Liver (tissue), 9 donors: ENCODE data around the gene TP53. TPM values are rescaled to one million over a fixed set of nuclear protein-coding genes. Genes with fewer than 3 reads are reported as not detected.

Experiments
- DNase-seq: peaks from one replicate; pipeline ENCODE4 v3.0.0-alpha.2; 2017; ENCODE audit warnings: low spot score
- H3K27ac ChIP-seq, 2 donors: one replicate each; pipeline ENCODE4 v1.7.0; 2013; ENCODE audit warnings: inconsistent platforms in 2 of 2, low read length in 2 of 2, control low read depth in 1 of 2, low read depth in 1 of 2, mild to moderate bottlenecking in 1 of 2
- H3K27me3 ChIP-seq, 4 donors: one replicate each; pipeline versions ENCODE4 v1.6.1 to v1.7.0; 2013; ENCODE audit warnings: low read length in 3 of 4, inconsistent platforms in 1 of 4, mild to moderate bottlenecking in 1 of 4, moderate library complexity in 1 of 4; ENCODE audit not compliant: control insufficient read depth in 4 of 4, insufficient read depth in 4 of 4
- H3K36me3 ChIP-seq, 4 donors: one replicate each; pipeline versions ENCODE4 v1.6.1 to v1.7.0; 2013; ENCODE audit warnings: low read length in 3 of 4, mild to moderate bottlenecking in 3 of 4, low read depth in 1 of 4, moderate library complexity in 1 of 4; ENCODE audit not compliant: control insufficient read depth in 4 of 4, insufficient read depth in 3 of 4
- H3K4me1 ChIP-seq, 4 donors: one replicate each; pipeline versions ENCODE4 v1.6.1 to v1.7.0; 2013; ENCODE audit warnings: low read length in 3 of 4, mild to moderate bottlenecking in 3 of 4, moderate library complexity in 1 of 4; ENCODE audit not compliant: control insufficient read depth in 4 of 4, insufficient read depth in 4 of 4
- H3K4me3 ChIP-seq, 3 donors: one replicate each; pipeline versions ENCODE4 v1.6.1 to v1.7.0; 2013; ENCODE audit warnings: low read length in 3 of 3, control low read depth in 1 of 3, low read depth in 1 of 3, mild to moderate bottlenecking in 1 of 3
- H3K9ac ChIP-seq, 2 donors: one replicate each; pipeline ENCODE4 v1.7.0; 2013; ENCODE audit warnings: low read length in 2 of 2, mild to moderate bottlenecking in 2 of 2, moderate library complexity in 2 of 2, control low read depth in 1 of 2, low read depth in 1 of 2
- H3K9me3 ChIP-seq, 4 donors: one replicate each; pipeline versions ENCODE4 v1.6.1 to v1.7.0; 2013; ENCODE audit warnings: low read length in 3 of 4; ENCODE audit not compliant: control insufficient read depth in 4 of 4
- ATF3 ChIP-seq: IDR thresholded peaks from 2 replicates; pipeline ENCODE4 v1.6.1; 2016; ENCODE audit warnings: antibody characterized with exemption
- EGR1 ChIP-seq, 2 donors: IDR thresholded peaks; 2 replicates each; pipeline ENCODE4 v1.6.1; 2016 to 2018; ENCODE audit warnings: antibody characterized with exemption in 2 of 2, low read depth in 2 of 2
- FOXA1 ChIP-seq: IDR thresholded peaks from 2 replicates; pipeline ENCODE4 v1.6.1; 2016; ENCODE audit warnings: antibody characterized with exemption
- FOXA2 ChIP-seq: IDR thresholded peaks from 2 replicates; pipeline ENCODE4 v1.6.1; 2016; ENCODE audit warnings: antibody characterized with exemption
- HNF4A ChIP-seq, 2 donors: conservative IDR thresholded peaks; 2 replicates each; pipeline ENCODE4 v1.6.1; 2016; ENCODE audit warnings: antibody characterized with exemption in 2 of 2, mild to moderate bottlenecking in 2 of 2
- HNF4G ChIP-seq: IDR thresholded peaks from 2 replicates; pipeline ENCODE4 v1.6.1; 2016; ENCODE audit warnings: antibody characterized with exemption
- JUND ChIP-seq, 2 donors: IDR thresholded peaks; 2 replicates each; pipeline ENCODE4 v1.6.1; 2016; ENCODE audit warnings: antibody characterized with exemption in 2 of 2
- MAX ChIP-seq: IDR thresholded peaks from 2 replicates; pipeline ENCODE4 v1.6.1; 2016; ENCODE audit warnings: antibody characterized with exemption
- NR2F2 ChIP-seq: IDR thresholded peaks from 2 replicates; pipeline ENCODE4 v1.6.1; 2016; ENCODE audit warnings: antibody characterized with exemption
- RXRA ChIP-seq, 2 donors: IDR thresholded peaks; 2 replicates each; pipeline ENCODE4 v1.6.1; 2017 to 2018; ENCODE audit warnings: antibody characterized with exemption in 2 of 2, mild to moderate bottlenecking in 1 of 2
- SP1 ChIP-seq: IDR thresholded peaks from 2 replicates; pipeline ENCODE4 v1.6.1; 2018; ENCODE audit warnings: antibody characterized with exemption, mild to moderate bottlenecking
- TAF1 ChIP-seq: conservative IDR thresholded peaks from 2 replicates; pipeline ENCODE4 v1.6.1; 2016; ENCODE audit warnings: antibody characterized with exemption, mild to moderate bottlenecking
- YY1 ChIP-seq: IDR thresholded peaks from 2 replicates; pipeline ENCODE4 v1.6.1; 2016; ENCODE audit warnings: antibody characterized with exemption, mild to moderate bottlenecking
- ZBTB33 ChIP-seq: IDR thresholded peaks from 2 replicates; pipeline ENCODE4 v1.6.1; 2016; ENCODE audit warnings: antibody characterized with exemption
- WGBS: extraction: QIAGEN DNeasy Blood & Tissue Kit; methylation state at CpG from one replicate; pipeline ENCODE4 v1.1.7; 2013; 5-methylcytosine and 5-hydroxymethylcytosine counted together
- polyA plus RNA-seq, 2 donors: library from polyadenylated mRNA; stranded (reverse) in 1 of 2; unstranded in 1 of 2; fragments of 200-250 nt in 1 of 2; fragments of >200 nt in 1 of 2; fragmentation: Nextera tagmentation in 1 of 2; extraction: Ambion mirVana in 1 of 2; gene quantifications; one replicate each; pipeline versions ENCODE4 v1.2.1 to v1.2.3, GENCODE V29; 2013 to 2015
- total RNA-seq, 2 donors: library from RNA; depleted of rRNA; stranded (reverse); fragments of >200 nt; gene quantifications; one replicate each; pipeline ENCODE4 v1.2.3, GENCODE V29; 2014
- TF ChIP-seq, protein P1 (sequence below): IDR thresholded peaks from 2 replicates; pipeline ENCODE4 v1.6.1; 2016; ENCODE audit warnings: antibody characterized with exemption, mild to moderate bottlenecking
- TF ChIP-seq, protein P2 (sequence below): fragments of 150-350 bp; IDR thresholded peaks from 2 replicates; pipeline ENCODE4 v1.5.1; 2017; ENCODE audit warnings: improper control_type of control experiment, low read depth, low read length; ENCODE audit not compliant: missing input control
- donor health status: healthy.
- donor health status: healthy.
- donor health status: healthy.
- donor health status: healthy.
- donor health status: healthy.

Gene TP53
- total and polyA plus RNA-seq, 4 donors, result 8.3 to 18.4 (median 12.6) TPM

- H3K4me3 ChIP-seq, result no peak overlapping the region
- no peak overlapping the region for H3K27ac ChIP-seq
- no peaks in the 10 kb centered on the region for H3K36me3 ChIP-seq
- H3K9me3 ChIP-seq, result no peaks in the 10 kb centered on the region
- no peak for DNase-seq
- TF ChIP-seq RXRA (IDR thresholded peaks at IDR 0.05) (no peak), SP1 (no peak), EGR1 (IDR thresholded peaks at IDR 0.05; ENCODE audit: low read depth in 2 of 2) (no peak), ATF3 (no peak), NR2F2 (no peak), YY1 (no peak)
- WGBS, result 80% methylated on average over 11 of the region's 11 CpGs
- H3K9ac ChIP-seq, result no peak overlapping the region
- peaks cover 0 to 21% (median 11%) of the 10 kb centered on the region in 4 donors for H3K27me3 ChIP-seq
- H3K4me1 ChIP-seq, result peaks cover 1 to 6% (median 2%) of the 10 kb centered on the region in 4 donors
These were observed 21.7 kb upstream of the TP53 start for GRCh38 chr17:7709031-7709430.

- no peak for TF ChIP-seq JUND (IDR thresholded peaks at IDR 0.05)
- TF ChIP-seq, protein P1, sequence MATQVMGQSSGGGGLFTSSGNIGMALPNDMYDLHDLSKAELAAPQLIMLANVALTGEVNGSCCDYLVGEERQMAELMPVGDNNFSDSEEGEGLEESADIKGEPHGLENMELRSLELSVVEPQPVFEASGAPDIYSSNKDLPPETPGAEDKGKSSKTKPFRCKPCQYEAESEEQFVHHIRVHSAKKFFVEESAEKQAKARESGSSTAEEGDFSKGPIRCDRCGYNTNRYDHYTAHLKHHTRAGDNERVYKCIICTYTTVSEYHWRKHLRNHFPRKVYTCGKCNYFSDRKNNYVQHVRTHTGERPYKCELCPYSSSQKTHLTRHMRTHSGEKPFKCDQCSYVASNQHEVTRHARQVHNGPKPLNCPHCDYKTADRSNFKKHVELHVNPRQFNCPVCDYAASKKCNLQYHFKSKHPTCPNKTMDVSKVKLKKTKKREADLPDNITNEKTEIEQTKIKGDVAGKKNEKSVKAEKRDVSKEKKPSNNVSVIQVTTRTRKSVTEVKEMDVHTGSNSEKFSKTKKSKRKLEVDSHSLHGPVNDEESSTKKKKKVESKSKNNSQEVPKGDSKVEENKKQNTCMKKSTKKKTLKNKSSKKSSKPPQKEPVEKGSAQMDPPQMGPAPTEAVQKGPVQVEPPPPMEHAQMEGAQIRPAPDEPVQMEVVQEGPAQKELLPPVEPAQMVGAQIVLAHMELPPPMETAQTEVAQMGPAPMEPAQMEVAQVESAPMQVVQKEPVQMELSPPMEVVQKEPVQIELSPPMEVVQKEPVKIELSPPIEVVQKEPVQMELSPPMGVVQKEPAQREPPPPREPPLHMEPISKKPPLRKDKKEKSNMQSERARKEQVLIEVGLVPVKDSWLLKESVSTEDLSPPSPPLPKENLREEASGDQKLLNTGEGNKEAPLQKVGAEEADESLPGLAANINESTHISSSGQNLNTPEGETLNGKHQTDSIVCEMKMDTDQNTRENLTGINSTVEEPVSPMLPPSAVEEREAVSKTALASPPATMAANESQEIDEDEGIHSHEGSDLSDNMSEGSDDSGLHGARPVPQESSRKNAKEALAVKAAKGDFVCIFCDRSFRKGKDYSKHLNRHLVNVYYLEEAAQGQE, result no peak
- no peak for TF ChIP-seq HNF4G
- TF ChIP-seq, protein P2, sequence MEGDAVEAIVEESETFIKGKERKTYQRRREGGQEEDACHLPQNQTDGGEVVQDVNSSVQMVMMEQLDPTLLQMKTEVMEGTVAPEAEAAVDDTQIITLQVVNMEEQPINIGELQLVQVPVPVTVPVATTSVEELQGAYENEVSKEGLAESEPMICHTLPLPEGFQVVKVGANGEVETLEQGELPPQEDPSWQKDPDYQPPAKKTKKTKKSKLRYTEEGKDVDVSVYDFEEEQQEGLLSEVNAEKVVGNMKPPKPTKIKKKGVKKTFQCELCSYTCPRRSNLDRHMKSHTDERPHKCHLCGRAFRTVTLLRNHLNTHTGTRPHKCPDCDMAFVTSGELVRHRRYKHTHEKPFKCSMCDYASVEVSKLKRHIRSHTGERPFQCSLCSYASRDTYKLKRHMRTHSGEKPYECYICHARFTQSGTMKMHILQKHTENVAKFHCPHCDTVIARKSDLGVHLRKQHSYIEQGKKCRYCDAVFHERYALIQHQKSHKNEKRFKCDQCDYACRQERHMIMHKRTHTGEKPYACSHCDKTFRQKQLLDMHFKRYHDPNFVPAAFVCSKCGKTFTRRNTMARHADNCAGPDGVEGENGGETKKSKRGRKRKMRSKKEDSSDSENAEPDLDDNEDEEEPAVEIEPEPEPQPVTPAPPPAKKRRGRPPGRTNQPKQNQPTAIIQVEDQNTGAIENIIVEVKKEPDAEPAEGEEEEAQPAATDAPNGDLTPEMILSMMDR, result no peak
- TF ChIP-seq FOXA2, result no peak
- TF ChIP-seq TAF1, result no peak
- TF ChIP-seq EGR1 (IDR thresholded peaks at IDR 0.05; ENCODE audit: low read depth in 2 of 2), result no peak
- no peak for TF ChIP-seq FOXA1
- TF ChIP-seq SP1, result no peak
- no peak for TF ChIP-seq YY1
- TF ChIP-seq ZBTB33, result no peak
- TF ChIP-seq ATF3, result no peak
- no peak for TF ChIP-seq RXRA (IDR thresholded peaks at IDR 0.05)
- no peak for TF ChIP-seq NR2F2
- no peak for TF ChIP-seq HNF4A (conservative IDR thresholded peaks at IDR 0.05)
- no peak for TF ChIP-seq MAX
- no peak overlapping the region for H3K9ac ChIP-seq
- no peak overlapping the region for H3K27ac ChIP-seq
- H3K36me3 ChIP-seq, result no peaks in the 10 kb centered on the region
- H3K27me3 ChIP-seq, result peaks cover 0 to 24% (median 13%) of the 10 kb centered on the region in 4 donors
- peaks cover 1 to 6% (median 2%) of the 10 kb centered on the region in 4 donors for H3K4me1 ChIP-seq
- WGBS, result 79% methylated on average over 22 of the region's 22 CpGs
- H3K4me3 ChIP-seq, result no peak overlapping the region
- DNase-seq, result no peak
- no peaks in the 10 kb centered on the region for H3K9me3 ChIP-seq
These were observed 20.8 kb upstream of the TP53 start for GRCh38 chr17:7707858-7708750.
